ENCODE measurements around the gene IFT27.

The IFT27 gene

GRCh38 chr22:36775964-36776669 lies at the start of gene IFT27:
TSS of gene IFT27 (minus strand) at chr22:36776119. CDS start at chr22:36775707, 412 bp downstream.
- H3K27me3 ChIP-seq (replicated peaks) = no peaks in the 10 kb centered on the region
- TF ChIP-seq CTCF (IDR thresholded peaks at IDR 0.05; ENCODE audit: low read depth, low read length, missing control alignments) = no peak
- peak; percentile 100 for DNase-seq
- peak within 1 kb of the TSS; percentile 84 for H3K4me3 ChIP-seq (ENCODE audit: low read depth, low read length)
- H3K27ac ChIP-seq = peak within 1 kb of the TSS; percentile 33
- in situ Hi-C loops (cut with HindIII; ENCODE audit: low pct_ligation_motif_present, low sequenced_read_pairs) = no loop called here
- no peaks in the 10 kb centered on the region for H3K36me3 ChIP-seq (replicated peaks)

GRCh38 chr22:36824655-36825054 lies 48.7 kb upstream of the IFT27 start:
- H3K27ac ChIP-seq = no peak overlapping the region
- H3K36me3 ChIP-seq (replicated peaks) = no peaks in the 10 kb centered on the region
- no peak for TF ChIP-seq CTCF (IDR thresholded peaks at IDR 0.05; ENCODE audit: low read depth, low read length, missing control alignments)
- H3K4me3 ChIP-seq (ENCODE audit: low read depth, low read length) = no peak overlapping the region
- H3K27me3 ChIP-seq (replicated peaks) = peaks cover 7% of the 10 kb centered on the region
- DNase-seq = no peak
- in situ Hi-C loops (cut with HindIII; ENCODE audit: low pct_ligation_motif_present, low sequenced_read_pairs) = no loop called here

GRCh38 chr22:36823186-36823839 lies 47.4 kb upstream of the IFT27 start:
- Histone ChIP-seq H3K27me3 (replicated peaks) (peaks cover 14% of the 10 kb centered on the region), H3K27ac (no peak overlapping the region), H3K4me3 (ENCODE audit: low read depth, low read length) (no peak overlapping the region), H3K36me3 (replicated peaks) (no peaks in the 10 kb centered on the region)
- in situ Hi-C loops (cut with HindIII; ENCODE audit: low pct_ligation_motif_present, low sequenced_read_pairs) = no loop called here
- DNase-seq = peak; percentile 27
- no peak for TF ChIP-seq CTCF (IDR thresholded peaks at IDR 0.05; ENCODE audit: low read depth, low read length, missing control alignments)

- no peak for TF ChIP-seq CTCF (IDR thresholded peaks at IDR 0.05; ENCODE audit: low read depth, low read length, missing control alignments)
- in situ Hi-C loops (cut with HindIII; ENCODE audit: low pct_ligation_motif_present, low sequenced_read_pairs) = no loop called here
- H3K27me3 ChIP-seq (replicated peaks) = peaks cover 22% of the 10 kb centered on the region
Measured at GRCh38 chr22:36822581-36822980, 46.7 kb upstream of the IFT27 start.

GRCh38 chr22:36819112-36819511 lies 43.2 kb upstream of the IFT27 start:
- H3K27me3 ChIP-seq (replicated peaks) = peaks cover 55% of the 10 kb centered on the region
- no peaks in the 10 kb centered on the region for H3K36me3 ChIP-seq (replicated peaks)
- no peak for DNase-seq
- in situ Hi-C loops (cut with HindIII; ENCODE audit: low pct_ligation_motif_present, low sequenced_read_pairs) = no loop called here
- H3K4me3 ChIP-seq (ENCODE audit: low read depth, low read length) = no peak overlapping the region
- no peak for TF ChIP-seq CTCF (IDR thresholded peaks at IDR 0.05; ENCODE audit: low read depth, low read length, missing control alignments)
- no peak overlapping the region for H3K27ac ChIP-seq

More at GRCh38 chr22:36822581-36822980, 46.7 kb upstream of the IFT27 start:
- Histone ChIP-seq H3K36me3 (replicated peaks) (no peaks in the 10 kb centered on the region), H3K27ac (no peak overlapping the region), H3K4me3 (ENCODE audit: low read depth, low read length) (no peak overlapping the region)
- DNase-seq = no peak

Measured in brain microvascular endothelial cell (primary cell).